ENCODE data around the gene NCBP2. TPM values are rescaled to one million over a fixed set of nuclear protein-coding genes. Genes with fewer than 3 reads are reported as not detected.

NCBP2 gene
- total RNA-seq, 1 donor from 2014 or later, result 94.9 TPM

Other genes starting within 250 kb of the NCBP2 start
- gene CEP19, start 230.3 kb downstream of the NCBP2 start, total RNA-seq, result 2.8 and 6.5 TPM in 2 replicates
- 17.7 and 33.0 TPM in 2 replicates for gene PIGX, start 230.2 kb downstream of the NCBP2 start, total RNA-seq
- 54.5 and 249 TPM in 2 replicates for gene PAK2, start 202.7 kb downstream of the NCBP2 start, total RNA-seq
- 33.0 and 36.6 TPM in 2 replicates for gene SENP5, start 74.6 kb downstream of the NCBP2 start, total RNA-seq
- gene PIGZ, start 26.3 kb upstream of the NCBP2 start, total RNA-seq, result 3.0 and 3.1 TPM in 2 replicates
- 12.9 and 81.8 TPM in 2 replicates for gene MELTF, start 87.3 kb upstream of the NCBP2 start, total RNA-seq

All from renal cortical epithelial cell (primary cell).